ENCODE results near the gene ASTN2. TPM values are rescaled to one million over a fixed set of nuclear protein-coding genes. Genes with fewer than 3 reads are reported as not detected.

ASTN2 gene
- total and polyA plus RNA-seq, 9 of the 15 experiments (the other 6 are each of a cell fraction or from before 2014, with no cell fraction given), result 0.56 to 3.5 (median 1.9) TPM

DNA sequence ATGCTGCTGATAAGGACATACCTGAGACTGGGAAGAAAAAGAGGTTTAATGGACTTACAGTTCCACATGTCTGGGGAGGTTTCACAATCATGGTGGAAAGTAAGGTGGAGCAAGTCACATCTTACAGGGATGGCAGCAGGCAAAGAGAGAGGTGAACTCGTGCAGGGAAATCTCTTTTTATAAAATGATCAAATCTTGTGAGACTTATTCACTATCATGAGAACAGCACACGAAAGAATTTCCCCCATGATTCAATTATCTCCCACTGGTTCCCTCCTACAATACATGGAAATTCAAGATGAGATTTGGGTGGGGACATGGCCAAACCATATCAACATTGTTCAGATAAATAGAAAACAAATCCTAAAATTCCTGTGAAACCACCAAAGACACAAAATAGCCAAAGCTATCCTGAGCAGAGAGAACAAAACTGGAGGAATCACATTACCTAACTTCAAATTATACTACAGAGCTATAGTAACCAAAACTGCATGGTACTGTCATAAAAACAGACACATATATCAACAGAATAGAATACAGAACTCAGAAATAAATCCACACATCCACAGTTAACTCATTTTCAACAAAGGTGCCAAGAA is 958.3 kb downstream of the ASTN2 start (continued):
- TF ChIP-seq PRDM10 (IDR thresholded peaks at IDR 0.05; ENCODE audit: partially characterized antibody) (no peak), DLX4 (CRISPR knock-in tag; IDR thresholded peaks at IDR 0.05) (no peak), ZNF23 (CRISPR knock-in tag; IDR thresholded peaks at IDR 0.05) (no peak), TARDBP (IDR thresholded peaks at IDR 0.05) (no peak), ZNF12 (CRISPR knock-in tag; IDR thresholded peaks at IDR 0.05) (no peak), PATZ1 (CRISPR knock-in tag; IDR thresholded peaks at IDR 0.05; ENCODE audit: borderline replicate concordance) (no peak), ARNT (IDR thresholded peaks at IDR 0.05) (no peak), KDM4B (IDR thresholded peaks at IDR 0.05; ENCODE audit: borderline replicate concordance in 2 of 2, low read depth in 1 of 2) (no peak), NCOA2 (IDR thresholded peaks at IDR 0.05; ENCODE audit: partially characterized antibody in 2 of 2) (no peak), MYC (IDR thresholded peaks at IDR 0.05; ENCODE audit: low read depth, low read length) (no peak), MYC (CRISPR knock-in tag; IDR thresholded peaks at IDR 0.05; ENCODE audit: borderline replicate concordance, low read depth) (no peak), SMAD3 (CRISPR knock-in tag; conservative IDR thresholded peaks at IDR 0.05) (no peak), PCBP2 (IDR thresholded peaks at IDR 0.05; ENCODE audit: low read depth, low read length, poor library complexity, severe bottlenecking) (no peak), FOXA1 (IDR thresholded peaks at IDR 0.05; ENCODE audit: borderline replicate concordance) (no peak), RBM22 (IDR thresholded peaks at IDR 0.05; ENCODE audit: low read depth, low read length, poor library complexity, severe bottlenecking) (no peak)
- TF ChIP-seq, protein P1, sequence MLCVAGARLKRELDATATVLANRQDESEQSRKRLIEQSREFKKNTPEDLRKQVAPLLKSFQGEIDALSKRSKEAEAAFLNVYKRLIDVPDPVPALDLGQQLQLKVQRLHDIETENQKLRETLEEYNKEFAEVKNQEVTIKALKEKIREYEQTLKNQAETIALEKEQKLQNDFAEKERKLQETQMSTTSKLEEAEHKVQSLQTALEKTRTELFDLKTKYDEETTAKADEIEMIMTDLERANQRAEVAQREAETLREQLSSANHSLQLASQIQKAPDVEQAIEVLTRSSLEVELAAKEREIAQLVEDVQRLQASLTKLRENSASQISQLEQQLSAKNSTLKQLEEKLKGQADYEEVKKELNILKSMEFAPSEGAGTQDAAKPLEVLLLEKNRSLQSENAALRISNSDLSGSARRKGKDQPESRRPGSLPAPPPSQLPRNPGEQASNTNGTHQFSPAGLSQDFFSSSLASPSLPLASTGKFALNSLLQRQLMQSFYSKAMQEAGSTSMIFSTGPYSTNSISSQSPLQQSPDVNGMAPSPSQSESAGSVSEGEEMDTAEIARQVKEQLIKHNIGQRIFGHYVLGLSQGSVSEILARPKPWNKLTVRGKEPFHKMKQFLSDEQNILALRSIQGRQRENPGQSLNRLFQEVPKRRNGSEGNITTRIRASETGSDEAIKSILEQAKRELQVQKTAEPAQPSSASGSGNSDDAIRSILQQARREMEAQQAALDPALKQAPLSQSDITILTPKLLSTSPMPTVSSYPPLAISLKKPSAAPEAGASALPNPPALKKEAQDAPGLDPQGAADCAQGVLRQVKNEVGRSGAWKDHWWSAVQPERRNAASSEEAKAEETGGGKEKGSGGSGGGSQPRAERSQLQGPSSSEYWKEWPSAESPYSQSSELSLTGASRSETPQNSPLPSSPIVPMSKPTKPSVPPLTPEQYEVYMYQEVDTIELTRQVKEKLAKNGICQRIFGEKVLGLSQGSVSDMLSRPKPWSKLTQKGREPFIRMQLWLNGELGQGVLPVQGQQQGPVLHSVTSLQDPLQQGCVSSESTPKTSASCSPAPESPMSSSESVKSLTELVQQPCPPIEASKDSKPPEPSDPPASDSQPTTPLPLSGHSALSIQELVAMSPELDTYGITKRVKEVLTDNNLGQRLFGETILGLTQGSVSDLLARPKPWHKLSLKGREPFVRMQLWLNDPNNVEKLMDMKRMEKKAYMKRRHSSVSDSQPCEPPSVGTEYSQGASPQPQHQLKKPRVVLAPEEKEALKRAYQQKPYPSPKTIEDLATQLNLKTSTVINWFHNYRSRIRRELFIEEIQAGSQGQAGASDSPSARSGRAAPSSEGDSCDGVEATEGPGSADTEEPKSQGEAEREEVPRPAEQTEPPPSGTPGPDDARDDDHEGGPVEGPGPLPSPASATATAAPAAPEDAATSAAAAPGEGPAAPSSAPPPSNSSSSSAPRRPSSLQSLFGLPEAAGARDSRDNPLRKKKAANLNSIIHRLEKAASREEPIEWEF (CRISPR knock-in tag; IDR thresholded peaks at IDR 0.05), result no peak

All from K562 (cell line).